Lower leg skin (tissue), 3 donors: Measurements from ENCODE around the gene EFTUD2.

Source experiments
- CTCF ChIP-seq, 3 donors: fragments of 450-650 bp; IDR thresholded peaks; one replicate each; pipeline ENCODE4 v1.5.1; 2016; ENCODE audit warnings: antibody characterized with exemption in 3 of 3, mild to moderate bottlenecking in 3 of 3, moderate library complexity in 2 of 3
- POLR2A ChIP-seq, 2 donors: fragments of 450-650 bp; IDR thresholded peaks; one replicate each; pipeline ENCODE4 v1.6.1; 2016 to 2017; ENCODE audit warnings: antibody characterized with exemption in 2 of 2, mild to moderate bottlenecking in 1 of 2, moderate library complexity in 1 of 2

GRCh38 chr17:44871556-44871955 is 27.7 kb downstream of the EFTUD2 start:
- no peak for TF ChIP-seq CTCF (IDR thresholded peaks at IDR 0.05)
- no peak for TF ChIP-seq POLR2A (IDR thresholded peaks at IDR 0.05)
